ENCODE results near the gene TRAF2.
"Not testable (repeated sequence)": the region's sequence is repeated elsewhere in the genome, so short reads cannot be mapped to it uniquely, and the experiment has no call there.

The TRAF2 gene

DNA sequence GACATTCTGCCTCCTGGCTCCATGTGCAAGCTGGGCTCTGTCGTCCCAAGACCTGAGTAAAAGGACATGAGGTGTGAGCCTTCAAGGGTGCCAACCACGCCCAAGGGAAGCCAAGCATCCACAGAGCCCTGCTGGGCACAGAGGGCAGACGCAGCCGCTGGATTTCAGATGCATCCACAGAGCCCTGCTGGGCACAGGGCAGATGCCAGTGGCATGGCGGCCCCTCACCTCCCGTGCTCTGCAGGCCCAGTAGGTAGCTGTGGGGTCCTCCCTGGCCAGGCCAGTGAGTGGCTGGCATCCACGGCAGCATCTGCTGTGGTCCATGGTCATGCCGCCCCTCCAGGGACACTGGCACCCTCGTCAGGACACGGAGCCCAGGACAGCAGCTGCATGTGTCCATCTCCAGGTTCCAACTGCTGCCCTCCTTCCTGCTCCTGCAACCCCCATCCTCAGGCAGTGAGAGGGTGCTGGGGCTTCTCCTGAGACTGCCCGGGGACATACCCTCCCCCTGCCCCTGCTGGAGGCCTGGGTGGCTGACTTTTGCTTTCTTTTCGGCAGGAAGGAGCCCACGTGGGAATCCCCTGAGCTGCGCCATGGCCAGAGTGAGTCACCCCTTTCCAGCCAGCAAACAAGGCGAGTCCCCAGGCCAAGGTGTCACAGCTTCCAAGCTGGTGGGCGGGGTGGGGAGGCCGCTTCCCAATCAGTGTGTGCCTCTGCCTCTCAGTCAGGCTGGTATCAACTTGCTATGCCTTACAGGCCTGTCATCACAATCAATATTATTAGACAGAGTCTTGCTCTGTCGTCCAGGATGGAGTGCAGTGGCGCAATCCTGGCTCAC lies 4.0 kb upstream of the TRAF2 start:
- peak; percentile 82 to 92 (median 88) for DNase-seq

- DNase-seq = not testable (repeated sequence)
These were observed 3.4 kb upstream of the TRAF2 start for GRCh38 chr9:136882947-136883283.

DNA sequence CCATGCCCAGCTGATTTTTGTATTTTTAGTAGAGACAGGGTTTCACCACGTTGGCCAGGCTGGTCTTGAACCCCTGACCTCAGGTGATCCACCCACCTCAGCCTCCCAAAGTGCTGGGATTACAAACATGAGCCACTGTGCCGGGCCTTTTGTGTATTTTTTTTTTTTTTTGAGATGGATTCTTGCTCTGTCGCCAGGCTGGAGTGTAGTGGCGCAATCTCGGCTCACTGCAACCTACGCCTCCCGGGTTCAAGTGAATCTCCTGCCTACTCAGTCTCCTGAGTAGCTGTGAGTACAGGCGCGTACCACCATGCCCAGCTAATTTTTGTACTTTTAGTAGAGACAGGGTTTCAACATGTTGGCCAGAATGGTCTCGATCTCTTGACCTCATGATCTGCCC lies 2.6 kb upstream of the TRAF2 start:
- not testable (repeated sequence) for DNase-seq

GRCh38 chr9:136886610-136887597 lies 588 bp downstream of the TRAF2 start:
- DNase-seq = peak in 3 of 4 experiments; percentile 23 to 39 (median 24)

DNA sequence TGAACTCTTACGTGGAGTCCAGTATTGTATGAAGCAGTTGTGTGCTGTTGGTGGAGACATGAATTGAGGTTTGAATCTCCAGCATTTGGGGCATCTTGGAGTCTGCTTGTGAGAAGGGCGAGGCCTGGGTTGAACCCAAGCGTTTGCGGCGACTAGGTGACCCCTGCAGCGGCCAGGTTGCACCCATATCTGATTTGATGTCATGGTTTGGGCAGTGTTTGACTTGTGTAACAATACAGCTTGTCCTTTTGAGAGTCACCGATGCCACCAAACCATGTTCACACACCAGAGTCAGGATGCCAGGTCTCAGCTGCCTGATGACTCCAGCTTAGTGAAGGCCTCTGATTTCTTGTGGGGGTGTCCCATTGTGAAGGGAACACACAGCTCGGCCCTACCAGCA lies 2.1 kb downstream of the TRAF2 start:
- DNase-seq = no peak

GRCh38 chr9:136889858-136890257 lies 3.5 kb downstream of the TRAF2 start:
- no peak for DNase-seq

DNA sequence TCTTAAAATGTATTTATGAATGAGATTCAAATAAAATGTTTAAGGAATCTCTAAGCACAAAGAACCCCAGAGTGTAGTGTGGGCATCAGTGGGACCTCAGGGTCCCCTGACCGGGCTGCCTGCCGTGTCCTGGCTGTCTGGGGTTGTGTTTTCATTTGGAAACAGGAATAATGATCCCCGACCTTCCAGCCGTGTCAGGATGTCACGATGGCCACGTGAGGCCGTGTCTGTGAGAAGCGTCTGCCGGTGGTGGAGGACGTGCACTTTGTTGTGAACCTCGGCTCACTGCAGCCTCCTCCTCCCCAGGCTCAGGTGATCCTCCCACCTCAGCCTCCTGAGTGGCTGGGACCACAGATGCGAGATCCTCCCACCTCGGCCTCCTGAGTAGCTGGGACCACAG lies 4.3 kb downstream of the TRAF2 start:
- no peak for DNase-seq

DNA sequence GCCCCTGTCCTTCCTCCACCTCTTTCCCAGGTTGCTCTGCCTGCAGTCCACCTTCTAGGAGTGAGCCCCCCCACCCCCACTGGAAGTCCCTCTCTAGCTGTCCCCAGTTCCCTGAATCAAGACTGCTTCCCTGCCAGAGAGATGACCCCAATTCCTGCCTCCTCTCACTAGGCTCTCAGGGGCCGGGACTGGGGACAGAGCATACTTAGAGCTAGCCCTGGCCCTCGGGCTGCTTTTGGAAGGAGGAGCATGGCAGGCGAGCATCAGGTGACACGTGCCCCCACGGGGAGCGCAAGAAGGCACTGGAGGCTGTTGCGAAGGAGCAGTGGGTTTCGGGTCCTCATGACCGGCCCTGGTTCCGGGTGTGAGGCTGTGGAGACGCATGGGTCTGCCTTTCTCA lies 9.7 kb downstream of the TRAF2 start:
- no peak for DNase-seq

DNA sequence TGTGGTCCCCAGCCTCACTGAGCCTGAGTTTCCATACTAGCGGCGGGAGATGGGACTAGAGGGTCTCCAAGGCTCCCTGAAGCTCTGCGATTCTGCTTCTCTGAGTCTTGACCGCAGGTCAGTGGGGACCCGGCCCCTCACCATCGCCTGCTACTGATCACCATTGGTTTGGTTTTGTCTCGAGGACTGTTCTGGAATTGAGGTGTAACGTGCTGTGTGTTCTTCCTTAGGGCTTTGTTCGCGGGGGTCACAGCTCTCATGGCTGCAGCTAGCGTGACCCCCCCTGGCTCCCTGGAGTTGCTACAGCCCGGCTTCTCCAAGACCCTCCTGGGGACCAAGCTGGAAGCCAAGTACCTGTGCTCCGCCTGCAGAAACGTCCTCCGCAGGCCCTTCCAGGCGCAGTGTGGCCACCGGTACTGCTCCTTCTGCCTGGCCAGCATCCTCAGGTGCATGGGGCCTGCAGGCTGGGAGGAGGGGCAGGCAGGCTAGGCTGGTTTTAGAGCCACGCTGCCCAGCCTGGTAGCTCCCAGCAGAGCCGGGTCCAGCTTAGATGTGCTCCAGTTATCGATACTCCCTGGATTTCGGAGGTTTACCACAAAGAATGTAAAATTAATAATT lies 12.3 kb downstream of the TRAF2 start:
- no peak for DNase-seq

GRCh38 chr9:136899196-136899595 lies 12.9 kb downstream of the TRAF2 start:
- DNase-seq = no peak

GRCh38 chr9:136900556-136900955 lies 14.2 kb downstream of the TRAF2 start:
- DNase-seq = no peak

GRCh38 chr9:136900988-136901515 lies 14.7 kb downstream of the TRAF2 start:
- no peak for DNase-seq

DNA sequence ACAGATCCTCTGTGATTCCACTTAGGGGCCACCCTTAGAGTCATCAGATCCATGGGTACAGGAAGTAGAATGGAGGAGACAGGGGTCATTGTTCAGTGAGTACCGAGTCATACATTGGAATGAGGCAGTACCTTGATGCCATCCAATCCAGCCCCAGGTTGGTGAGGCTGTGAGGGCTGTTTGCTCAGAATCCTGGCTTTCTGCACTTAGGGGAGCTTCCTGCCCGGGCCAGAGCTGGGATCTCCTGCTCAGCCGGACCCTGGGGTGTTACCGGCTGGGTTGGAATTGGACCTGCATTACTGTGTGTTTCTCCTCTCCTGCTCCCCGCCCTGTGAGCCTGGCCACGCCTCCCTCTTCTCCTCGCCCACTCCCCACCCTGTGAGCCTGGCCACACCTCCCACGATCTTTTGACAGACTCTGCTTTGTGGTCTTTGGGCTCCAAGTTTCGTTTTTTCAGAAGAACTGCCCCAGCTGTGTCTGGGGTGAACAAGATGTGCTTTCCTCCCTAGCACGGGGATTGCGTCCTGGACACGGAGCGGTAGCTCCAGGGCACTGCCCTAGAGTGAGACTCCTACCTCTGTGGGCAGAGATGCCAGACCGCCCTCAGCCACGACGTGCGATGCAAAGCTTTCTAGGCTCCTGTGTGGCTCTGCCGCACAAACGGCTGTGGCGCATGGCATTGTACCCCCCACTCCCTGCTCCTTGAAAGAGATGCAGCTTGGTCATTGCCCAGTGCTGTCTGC lies 15.4 kb downstream of the TRAF2 start:
- DNase-seq = peak in 2 of 4 experiments; percentile 31 to 46

- peak; percentile 33 to 79 (median 50) for DNase-seq
These were observed 16.0 kb downstream of the TRAF2 start for GRCh38 chr9:136902259-136902821.

GRCh38 chr9:136903041-136903554 lies 16.8 kb downstream of the TRAF2 start:
- no peak for DNase-seq

DNA sequence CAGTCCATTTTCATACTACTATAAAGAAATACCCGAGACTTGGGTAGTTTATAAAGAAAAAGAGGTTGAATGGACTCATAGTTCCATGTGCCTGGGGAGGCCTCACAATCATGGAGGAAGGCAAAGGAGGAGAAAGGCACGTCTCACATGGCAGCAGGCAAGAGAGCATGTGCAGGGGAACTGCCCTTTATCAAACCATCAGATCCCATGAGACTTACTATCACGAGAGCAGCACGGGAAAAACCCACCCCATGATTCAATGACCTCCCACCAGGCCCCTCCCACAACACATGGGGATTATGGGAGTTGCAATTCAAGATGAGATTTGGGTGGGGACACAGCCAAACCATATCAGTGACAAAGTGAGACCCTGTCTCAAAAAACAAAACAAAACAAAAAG lies 19.9 kb downstream of the TRAF2 start:
- no peak for DNase-seq

GRCh38 chr9:136907011-136907914 lies 20.9 kb downstream of the TRAF2 start:
- no peak for DNase-seq

- no peak for DNase-seq
These were observed 24.0 kb downstream of the TRAF2 start for GRCh38 chr9:136910197-136910900.

DNA sequence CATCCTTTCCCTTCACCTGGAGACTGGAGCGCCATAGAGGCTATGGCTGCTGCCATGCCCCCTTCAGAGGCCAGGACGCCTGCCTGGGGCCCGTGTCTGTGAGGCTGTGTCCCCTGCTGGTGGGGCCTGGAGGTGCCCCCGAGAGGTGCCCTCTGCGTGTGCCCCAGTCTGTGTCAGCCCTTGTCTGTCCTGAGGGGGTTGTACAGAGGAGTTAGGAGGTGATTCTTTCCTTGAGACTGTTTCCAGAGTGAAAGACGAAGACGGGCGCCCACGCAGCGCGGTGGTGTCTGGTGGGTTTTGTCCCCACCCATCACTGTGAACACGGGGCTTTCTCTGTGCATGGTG lies 24.6 kb downstream of the TRAF2 start:
- no peak for DNase-seq
